ENCODE data around the gene NCEH1.
"Not testable (repeated sequence)": the region's sequence is repeated elsewhere in the genome, so short reads cannot be mapped to it uniquely, and the experiment has no call there.

The NCEH1 gene

DNA sequence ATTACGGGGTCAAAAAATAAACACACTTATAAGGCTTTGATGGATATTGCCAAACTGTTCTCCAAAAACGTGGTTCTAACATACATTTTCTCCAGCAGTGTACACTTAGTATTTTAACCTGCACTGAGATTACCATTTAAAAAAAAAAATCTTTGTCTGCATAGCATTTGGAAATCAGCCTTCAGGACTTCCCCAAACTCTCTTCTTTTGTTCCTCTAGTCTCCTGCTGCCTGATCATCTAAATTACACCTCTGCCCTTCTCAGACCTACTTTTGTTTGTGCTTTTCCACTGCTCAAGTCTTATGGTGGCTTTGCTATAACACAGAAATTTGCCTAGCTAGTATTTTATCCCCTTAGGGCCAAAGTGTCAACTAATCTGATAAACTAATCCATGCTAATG is 3.8 kb downstream of the NCEH1 start:
- no peak for DNase-seq (ENCODE audit: low read depth)

GRCh38 chr3:172705170-172705569 is 5.7 kb downstream of the NCEH1 start:
- no peak for DNase-seq (ENCODE audit: low read depth)

GRCh38 chr3:172704001-172704400 is 6.9 kb downstream of the NCEH1 start:
- DNase-seq (ENCODE audit: low read depth), result no peak

DNA sequence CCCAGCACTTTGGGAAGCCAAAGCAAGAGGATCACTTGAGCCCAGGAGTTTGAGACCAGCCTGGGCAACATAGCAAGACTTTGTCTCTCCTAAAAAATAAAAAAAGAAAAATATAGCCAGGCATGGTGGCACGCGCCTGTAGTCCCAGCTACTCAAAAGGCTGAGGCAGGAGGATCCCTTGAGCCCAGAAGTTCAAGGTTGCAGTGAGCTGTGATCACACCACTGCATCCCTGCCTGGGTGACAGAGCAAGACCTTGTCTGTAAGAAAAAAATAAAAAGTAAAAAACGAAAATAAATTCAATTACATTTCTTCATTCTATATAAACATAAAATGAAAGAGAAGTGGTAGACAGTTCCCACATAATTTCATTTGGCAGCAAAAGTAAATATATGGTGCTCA is 8.1 kb downstream of the NCEH1 start:
- DNase-seq (ENCODE audit: low read depth), result not testable (repeated sequence)

GRCh38 chr3:172702256-172702655 is 8.6 kb downstream of the NCEH1 start:
- no peak for DNase-seq (ENCODE audit: low read depth)

DNA sequence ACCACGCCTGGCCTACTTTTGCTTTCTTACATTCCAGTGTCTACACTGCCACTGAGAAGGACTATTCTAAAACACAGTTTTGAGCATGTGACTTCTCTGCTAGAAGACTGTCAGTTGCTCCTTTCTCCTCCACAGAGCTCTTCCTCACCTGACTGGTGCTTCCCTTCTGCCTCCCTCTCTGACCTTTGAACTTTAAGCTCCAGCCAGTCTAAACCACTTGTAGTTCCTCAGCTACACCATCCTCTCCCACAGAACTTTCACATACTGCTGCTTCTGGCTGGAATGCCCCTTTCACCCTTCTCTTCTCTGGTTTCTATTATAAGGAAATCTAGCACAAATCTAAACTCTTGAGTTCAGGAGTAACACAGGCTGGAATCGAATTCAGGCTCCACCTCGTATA is 9.1 kb downstream of the NCEH1 start:
- DNase-seq (ENCODE audit: low read depth), result no peak

GRCh38 chr3:172700936-172701455 is 9.9 kb downstream of the NCEH1 start:
- DNase-seq (ENCODE audit: low read depth), result no peak

DNA sequence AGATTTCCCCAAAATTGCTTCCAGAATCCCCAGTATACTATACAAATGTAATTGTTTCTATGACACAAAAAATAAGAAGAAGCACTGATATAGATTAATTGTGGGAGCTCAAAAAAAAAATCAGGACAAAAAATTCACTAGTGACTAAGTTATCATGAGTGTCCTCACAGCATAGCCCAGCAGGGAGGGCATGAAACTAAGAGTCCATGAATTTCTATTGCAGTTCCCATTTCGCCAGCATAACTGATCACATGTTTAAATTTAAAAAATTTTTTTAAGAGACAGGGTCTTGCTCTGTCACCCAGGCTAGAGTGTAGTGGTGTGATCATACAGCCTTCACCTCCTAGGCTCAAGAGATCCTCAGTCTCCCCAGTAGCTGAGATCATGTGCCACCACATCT is 10.6 kb downstream of the NCEH1 start:
- no peak for DNase-seq (ENCODE audit: low read depth)

- no peak for DNase-seq (ENCODE audit: low read depth)
Observed at GRCh38 chr3:172699031-172699430, 11.8 kb downstream of the NCEH1 start.

- no peak for DNase-seq (ENCODE audit: low read depth)
Observed at GRCh38 chr3:172698631-172699030, 12.2 kb downstream of the NCEH1 start.

DNA sequence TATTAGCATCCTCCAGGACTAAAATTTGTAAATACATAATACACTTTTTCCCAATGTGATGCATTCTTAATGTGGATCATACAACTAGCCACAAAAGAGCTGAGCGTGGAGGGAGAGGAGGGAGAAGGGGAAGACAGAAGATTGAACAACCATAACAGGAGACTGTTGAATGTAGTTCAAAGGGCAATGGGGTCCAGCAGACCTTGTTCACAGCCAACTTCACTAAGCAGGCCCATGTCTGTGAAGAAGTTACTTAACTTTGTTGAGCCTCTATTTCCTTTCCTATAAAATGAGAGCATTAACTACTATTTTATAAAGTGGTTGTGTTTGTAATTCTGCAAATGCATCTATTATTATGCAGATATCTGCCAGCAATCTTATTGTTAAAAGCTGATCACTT is 13.3 kb downstream of the NCEH1 start:
- DNase-seq (ENCODE audit: low read depth), result no peak

GRCh38 chr3:172696357-172696756 is 14.5 kb downstream of the NCEH1 start:
- DNase-seq (ENCODE audit: low read depth), result no peak

DNA sequence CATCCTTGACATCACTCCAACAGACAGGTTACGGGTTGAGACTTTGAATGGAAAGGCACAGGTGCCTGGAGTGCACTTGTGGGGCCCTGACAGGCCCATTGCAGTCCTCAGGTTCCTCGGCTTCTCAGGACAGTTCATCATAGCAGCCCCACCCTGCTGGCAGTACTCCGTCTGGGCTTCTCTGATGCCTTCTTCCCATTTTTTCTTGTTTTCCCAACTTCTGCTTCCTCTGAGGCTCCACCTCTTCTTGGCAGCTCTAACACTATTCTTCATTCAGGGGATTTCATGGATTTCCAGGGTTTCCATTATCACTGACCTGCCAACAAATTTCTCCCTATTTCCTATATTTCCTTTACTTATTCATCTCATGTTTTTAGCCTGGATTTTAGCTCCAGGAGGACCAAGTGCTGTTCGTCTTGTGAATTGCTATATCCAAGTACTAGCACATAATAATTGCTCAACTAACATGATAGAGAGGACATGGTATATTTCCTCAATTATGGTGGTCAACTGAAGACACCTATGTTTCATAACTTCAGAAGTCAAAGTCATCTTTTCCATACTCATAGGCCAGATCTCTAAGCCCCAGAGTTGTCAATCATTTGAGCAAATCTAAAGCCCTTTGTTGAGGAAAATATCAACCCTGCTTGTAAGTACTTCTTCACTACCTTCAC is 16.2 kb downstream of the NCEH1 start:
- no peak for DNase-seq (ENCODE audit: low read depth)

DNA sequence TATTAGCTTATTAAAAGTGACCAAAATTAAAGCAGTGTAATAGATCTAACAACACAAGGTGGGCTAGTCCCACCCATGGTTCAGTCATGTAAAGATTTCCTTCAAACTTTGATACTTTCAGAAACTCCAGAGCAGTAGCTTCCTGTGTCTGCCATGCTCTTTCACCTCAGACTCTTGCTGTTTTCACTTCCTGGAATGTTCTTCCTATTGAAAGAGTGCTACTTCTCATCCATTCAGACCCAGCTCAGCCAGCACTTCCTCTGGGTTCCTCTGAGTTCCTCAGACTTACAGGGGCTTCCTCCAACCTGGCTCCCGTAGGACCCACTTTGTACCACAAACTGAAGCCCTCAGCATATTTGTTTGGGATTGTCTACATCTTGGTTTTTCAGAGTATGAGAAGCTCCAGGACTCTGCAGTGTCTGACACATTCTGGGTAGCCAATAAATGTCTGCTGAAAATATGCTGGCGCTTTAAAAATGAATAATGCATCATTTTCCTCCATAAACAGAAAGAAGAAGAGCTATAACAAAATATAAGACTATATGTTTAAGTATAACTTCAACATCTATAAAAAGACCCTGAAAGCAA is 18.0 kb downstream of the NCEH1 start:
- DNase-seq (ENCODE audit: low read depth), result no peak

GRCh38 chr3:172690936-172691335 is 19.9 kb downstream of the NCEH1 start:
- DNase-seq (ENCODE audit: low read depth), result no peak

DNA sequence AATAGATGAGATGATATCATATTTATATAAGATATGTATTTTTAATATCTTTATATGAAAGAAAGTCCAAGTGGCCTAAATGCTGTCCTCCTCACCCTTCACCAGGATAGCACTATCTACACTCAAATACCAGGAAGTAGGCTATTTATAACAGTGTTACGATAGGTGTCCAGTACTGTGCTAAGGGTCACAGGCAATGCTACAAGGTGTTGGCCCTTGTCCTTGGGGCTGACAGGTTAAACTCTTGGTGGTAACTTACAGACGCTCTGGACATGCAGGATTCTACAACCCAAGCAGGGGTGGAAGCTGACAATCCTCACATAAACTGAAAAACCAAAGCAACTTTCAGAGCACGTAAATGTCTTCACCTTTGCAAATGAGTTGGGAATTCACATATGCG is 22.3 kb downstream of the NCEH1 start:
- no peak for DNase-seq (ENCODE audit: low read depth)

DNA sequence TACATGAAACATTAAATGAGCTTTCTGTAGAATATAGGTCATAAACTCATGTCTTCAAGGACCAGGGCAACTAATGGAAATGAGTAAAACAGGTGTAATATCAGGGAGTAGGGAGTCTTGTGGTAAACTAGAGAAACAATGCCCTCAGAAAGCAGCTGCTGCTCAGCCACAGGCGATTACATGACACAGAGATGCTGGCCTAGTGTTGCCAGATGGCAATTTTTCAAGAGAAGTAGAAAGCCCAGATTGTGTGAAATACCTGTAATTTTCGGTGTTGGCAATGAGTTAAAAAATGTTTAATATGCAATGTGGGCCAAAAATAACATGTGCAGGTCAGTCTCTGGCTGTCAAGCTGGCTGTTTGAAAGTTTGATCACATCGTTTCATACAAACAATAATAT is 23.4 kb downstream of the NCEH1 start:
- DNase-seq (ENCODE audit: low read depth), result no peak

- no peak for DNase-seq (ENCODE audit: low read depth)
Observed at GRCh38 chr3:172685331-172686214, 25.3 kb downstream of the NCEH1 start.

DNA sequence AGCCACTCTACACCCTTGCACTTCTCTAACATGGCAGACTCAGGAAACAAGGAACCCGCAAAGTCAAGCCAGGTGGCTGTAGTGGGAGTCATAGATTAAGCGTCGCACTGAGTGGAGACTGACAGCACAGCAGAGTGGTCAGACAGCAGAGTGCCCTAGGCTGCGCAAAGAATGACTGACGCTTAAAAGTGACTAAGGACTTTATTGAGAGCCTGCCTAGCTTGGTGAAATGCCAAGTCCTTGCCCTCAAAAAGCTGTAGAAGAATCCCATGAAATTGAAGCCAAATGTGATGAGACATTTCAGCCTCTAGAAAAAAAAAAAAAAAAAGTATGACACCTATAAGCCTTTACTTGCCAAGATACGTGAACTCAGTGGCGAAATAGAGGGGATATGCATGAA is 30.2 kb downstream of the NCEH1 start:
- DNase-seq (ENCODE audit: low read depth), result peak; percentile 51

- no peak for DNase-seq (ENCODE audit: low read depth)
Observed at GRCh38 chr3:172679599-172679998, 31.3 kb downstream of the NCEH1 start.

- peak; percentile 84 for DNase-seq (ENCODE audit: low read depth)
Observed at GRCh38 chr3:172678068-172678467, 32.8 kb downstream of the NCEH1 start.

DNA sequence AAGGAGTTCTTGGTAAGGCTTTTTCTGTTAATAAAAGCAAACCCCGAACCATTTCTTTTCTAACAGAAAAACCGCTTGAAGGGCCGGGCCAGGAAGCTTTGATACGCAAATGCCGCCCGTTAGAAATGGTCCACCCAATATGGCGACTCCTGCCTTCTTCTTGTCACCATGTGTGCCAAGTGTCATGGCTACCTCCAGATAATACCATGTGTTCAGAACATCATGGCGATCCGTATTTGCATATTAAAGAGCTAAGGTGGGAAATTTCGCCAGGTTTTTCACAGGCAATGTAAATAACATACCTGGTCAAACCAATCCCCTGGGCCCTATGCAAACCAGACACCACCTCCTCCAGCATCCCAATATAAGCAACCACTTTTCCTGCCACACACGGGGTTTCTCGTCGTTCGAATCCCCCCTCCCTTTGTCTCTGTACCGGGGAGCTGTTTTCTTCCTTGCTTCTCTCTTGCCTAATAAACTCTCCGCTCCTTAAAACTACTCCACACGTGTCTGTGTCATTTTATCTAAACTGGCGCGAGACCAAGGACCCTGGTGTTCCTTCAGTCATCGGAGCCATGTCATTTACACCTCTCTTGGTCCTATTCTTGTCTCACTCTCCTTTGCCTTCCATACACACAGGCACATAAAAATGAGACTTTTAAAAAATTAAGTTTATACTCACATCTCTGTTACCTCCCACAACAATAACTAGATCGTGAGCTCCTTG is 34.5 kb downstream of the NCEH1 start:
- DNase-seq (ENCODE audit: low read depth), result no peak

All from fibroblast of gingiva (primary cell).